Osteoblast (primary cell): ENCODE results near the gene LRMDA. TPM values are rescaled to one million over a fixed set of nuclear protein-coding genes. Genes with fewer than 3 reads are reported as not detected.

ENCODE experiments used
- DNase-seq: peaks from one replicate; pipeline ENCODE4 v3.0.0; 2011; ENCODE audit warnings: low spot score, mixed read lengths; ENCODE audit not compliant: insufficient read length; ENCODE audit errors: missing footprints
- H2AFZ ChIP-seq: 2 replicates; pipeline ENCODE4 v1.6.0; 2011; ENCODE audit warnings: mild to moderate bottlenecking, low read length
- H3K27ac ChIP-seq: 2 replicates; pipeline ENCODE4 v1.5.1; 2011; ENCODE audit warnings: mild to moderate bottlenecking, low read depth, low read length, moderate library complexity
- H3K27me3 ChIP-seq: 2 replicates; pipeline ENCODE4 v1.6.0; 2012; ENCODE audit warnings: mild to moderate bottlenecking, control low read depth, inconsistent platforms, low read length, moderate library complexity; ENCODE audit not compliant: insufficient read depth
- H3K36me3 ChIP-seq: 2 replicates; pipeline ENCODE4 v1.5.1; 2011; ENCODE audit warnings: mild to moderate bottlenecking, low read length, control low read depth, moderate library complexity; ENCODE audit not compliant: insufficient read depth
- H3K4me1 ChIP-seq: 2 replicates; pipeline ENCODE4 v1.5.1; 2011; ENCODE audit warnings: mild to moderate bottlenecking, low read length, control low read depth, moderate library complexity; ENCODE audit not compliant: insufficient read depth
- H3K4me2 ChIP-seq: 2 replicates; pipeline ENCODE4 v1.6.0; 2011; ENCODE audit warnings: mild to moderate bottlenecking, low read length; ENCODE audit not compliant: insufficient read depth
- H3K4me3 ChIP-seq: fragments of 200-600 bp; sonication (generic); 3 replicates; pipeline ENCODE4 v1.5.1; 2012; ENCODE audit warnings: mild to moderate bottlenecking, low read length, inconsistent platforms; ENCODE audit not compliant: insufficient read depth
- H3K79me2 ChIP-seq: 2 replicates; pipeline ENCODE4 v1.6.0; 2012; ENCODE audit warnings: mild to moderate bottlenecking, low read length, control low read depth, inconsistent platforms; ENCODE audit not compliant: insufficient read depth
- H3K9me3 ChIP-seq: 2 replicates; pipeline ENCODE4 v1.5.1; 2011; ENCODE audit warnings: low read depth, low read length, control low read depth
- H4K20me1 ChIP-seq: 2 replicates; pipeline ENCODE4 v1.6.0; 2012; ENCODE audit warnings: mild to moderate bottlenecking, low read length, control low read depth; ENCODE audit not compliant: insufficient read depth
- CTCF ChIP-seq: IDR thresholded peaks from 2 replicates; pipeline ENCODE4 v1.5.1; 2011; ENCODE audit warnings: mild to moderate bottlenecking, low read depth, low read length, moderate library complexity; ENCODE audit errors: extremely low read depth
- total RNA-seq: library from RNA; depleted of rRNA; stranded (reverse); fragments of >200 nt; gene quantifications from 2 replicates; pipeline ENCODE4 v1.2.3, GENCODE V29; 2012

The LRMDA gene
- total RNA-seq, 1 donor: 18.5 TPM

- H3K4me2 ChIP-seq: no peak overlapping the region
- no peaks in the 10 kb centered on the region for H3K27me3 ChIP-seq
- H3K4me1 ChIP-seq: no peaks in the 10 kb centered on the region
- no peak overlapping the region for H2AFZ ChIP-seq
- H3K27ac ChIP-seq: no peak overlapping the region
- H4K20me1 ChIP-seq: no peaks in the 10 kb centered on the region
- no peak for DNase-seq
- no peaks in the 10 kb centered on the region for H3K79me2 ChIP-seq
- no peak overlapping the region for H3K4me3 ChIP-seq
- no peaks in the 10 kb centered on the region for H3K36me3 ChIP-seq
- TF ChIP-seq CTCF: no peak
- H3K9me3 ChIP-seq: no peaks in the 10 kb centered on the region
These were observed 6.3 kb downstream of the LRMDA start for GRCh38 chr10:75437693-75438092.

- no peak overlapping the region for H3K4me2 ChIP-seq
- no peak for DNase-seq
- H3K4me1 ChIP-seq: no peaks in the 10 kb centered on the region
- no peaks in the 10 kb centered on the region for H3K9me3 ChIP-seq
- H3K79me2 ChIP-seq: no peaks in the 10 kb centered on the region
- no peak overlapping the region for H3K4me3 ChIP-seq
- no peaks in the 10 kb centered on the region for H3K36me3 ChIP-seq
- H3K27ac ChIP-seq: no peak overlapping the region
- H2AFZ ChIP-seq: no peak overlapping the region
- no peak for TF ChIP-seq CTCF
- no peaks in the 10 kb centered on the region for H3K27me3 ChIP-seq
- H4K20me1 ChIP-seq: no peaks in the 10 kb centered on the region
These were observed 6.9 kb downstream of the LRMDA start for GRCh38 chr10:75438275-75438674.

GRCh38 chr10:75439811-75440210 is 8.4 kb downstream of the LRMDA start:
- Histone ChIP-seq H2AFZ (no peak overlapping the region), H3K27me3 (no peaks in the 10 kb centered on the region), H3K4me1 (no peaks in the 10 kb centered on the region), H3K4me3 (no peak overlapping the region), H3K9me3 (peaks cover 3% of the 10 kb centered on the region), H4K20me1 (no peaks in the 10 kb centered on the region), H3K4me2 (no peak overlapping the region), H3K36me3 (no peaks in the 10 kb centered on the region), H3K79me2 (no peaks in the 10 kb centered on the region), H3K27ac (no peak overlapping the region)
- no peak for DNase-seq
- TF ChIP-seq CTCF: no peak

- Histone ChIP-seq H3K27me3 (no peaks in the 10 kb centered on the region), H3K9me3 (peaks cover 3% of the 10 kb centered on the region), H3K4me1 (no peaks in the 10 kb centered on the region), H2AFZ (no peak overlapping the region), H3K27ac (no peak overlapping the region), H3K4me3 (no peak overlapping the region), H3K79me2 (no peaks in the 10 kb centered on the region), H3K36me3 (no peaks in the 10 kb centered on the region), H3K4me2 (no peak overlapping the region), H4K20me1 (no peaks in the 10 kb centered on the region)
- no peak for TF ChIP-seq CTCF
- no peak for DNase-seq
These were observed 8.9 kb downstream of the LRMDA start for GRCh38 chr10:75440271-75440793.
